Endothelial cell of umbilical vein (primary cell): ENCODE results near the gene LMAN1L. TPM values are rescaled to one million over a fixed set of nuclear protein-coding genes. Genes with fewer than 3 reads are reported as not detected.

Experiments used
- BruUV-seq: library from RNA; stranded (reverse); fragments of 400-500 nt; replicated peaks from 2 replicates; lab custom pipeline; 2021; lab: Mats Ljungman, UMichigan
- CTCF ChIA-PET: fragments of 300-600, 350-600 bp; sonication (Branson Sonifier 250); formaldehyde crosslinking; loops from one replicate; lab custom pipeline; 2021; ENCODE audit warnings: antibody characterized with exemption, inconsistent platforms; lab: Charles Lee
- POLR2A ChIA-PET: fragments of 300-600, 350-600 bp; sonication (Branson Sonifier 250); formaldehyde crosslinking; loops from one replicate; lab custom pipeline; 2021; ENCODE audit warnings: antibody characterized with exemption, inconsistent platforms; lab: Charles Lee
- DNase-seq: peaks from one replicate; pipeline ENCODE4 v3.0.0-alpha.2; 2011; ENCODE audit warnings: low read depth, low spot score
- FAIRE-seq: peaks from 2 replicates; lab custom pipeline; 2011; peaks lifted over from hg19 to GRCh38; lab: Jason Lieb, UNC
- H2AFZ ChIP-seq: 2 replicates; pipeline ENCODE4 v1.6.0; 2012; ENCODE audit warnings: low read depth, low read length, control low read depth, inconsistent platforms
- H3K27ac ChIP-seq: 2 replicates; pipeline ENCODE4 v1.5.1; 2011; ENCODE audit warnings: low read depth, mild to moderate bottlenecking, control low read depth, low read length, moderate library complexity; ENCODE audit not compliant: insufficient read depth
- H3K27me3 ChIP-seq, 2 experiments: 2 replicates each; pipeline versions ENCODE4 v1.6.0 to v1.6.1; 2011; ENCODE audit warnings: low read length in 2 of 2, mixed read lengths in 1 of 2; ENCODE audit not compliant: control insufficient read depth in 2 of 2, insufficient read depth in 2 of 2
- H3K36me3 ChIP-seq, 2 experiments: 2 replicates in 1 of 2; 3 replicates in 1 of 2; pipeline ENCODE4 v1.5.1; 2011; ENCODE audit warnings: low read length in 2 of 2, mild to moderate bottlenecking in 1 of 2, moderate library complexity in 1 of 2; ENCODE audit not compliant: control insufficient read depth in 2 of 2, insufficient read depth in 2 of 2; ENCODE audit errors: extremely low read depth in 1 of 2
- H3K4me1 ChIP-seq: 3 replicates; pipeline ENCODE4 v1.5.1; 2011; ENCODE audit warnings: mild to moderate bottlenecking, low read length; ENCODE audit not compliant: control insufficient read depth, insufficient read depth; ENCODE audit errors: extremely low read depth
- H3K4me2 ChIP-seq: 2 replicates; pipeline ENCODE4 v1.6.1; 2011; ENCODE audit warnings: low read length, control low read depth, mixed read lengths; ENCODE audit not compliant: insufficient read depth
- H3K4me3 ChIP-seq, 3 experiments: fragments of 200-600 bp in 1 of 3; sonication (generic), shearing (Covaris generic) in 1 of 3; replicated peaks in 1 of 3; 2 replicates each; pipeline ENCODE4 v1.5.1; 2011 to 2016; ENCODE audit warnings: control low read depth in 3 of 3, low read length in 3 of 3, mild to moderate bottlenecking in 2 of 3, inconsistent platforms in 1 of 3, low read depth in 1 of 3, moderate library complexity in 1 of 3; ENCODE audit not compliant: insufficient read depth in 1 of 3
- H3K79me2 ChIP-seq: 2 replicates; pipeline ENCODE4 v1.6.0; 2012; ENCODE audit warnings: low read length, inconsistent platforms; ENCODE audit not compliant: control insufficient read depth, insufficient read depth
- H3K9ac ChIP-seq: replicated peaks from 2 replicates; pipeline ENCODE3; 2011; ENCODE audit warnings: low read length, control low read depth; ENCODE audit not compliant: insufficient read depth; ENCODE audit errors: extremely low read depth
- H3K9me1 ChIP-seq: replicated peaks from 3 replicates; pipeline ENCODE4 v1.6.0; 2011; ENCODE audit warnings: mild to moderate bottlenecking, low read length; ENCODE audit not compliant: control insufficient read depth, insufficient read depth; ENCODE audit errors: extremely low read depth
- H3K9me3 ChIP-seq: replicated peaks from 2 replicates; pipeline ENCODE4 v1.5.1; 2012; ENCODE audit warnings: low read length, inconsistent platforms; ENCODE audit not compliant: control insufficient read depth, insufficient read depth
- H4K20me1 ChIP-seq: replicated peaks from 2 replicates; pipeline ENCODE3; 2011; ENCODE audit warnings: mild to moderate bottlenecking, low read length; ENCODE audit not compliant: control insufficient read depth, insufficient read depth; ENCODE audit errors: extremely low read depth
- CTCF ChIP-seq, 2 donors: IDR thresholded peaks; 1 replicate in 1 of 2; 2 replicates in 1 of 2; pipeline ENCODE4 v1.5.1; 2011; ENCODE audit warnings: low read length in 2 of 2, mild to moderate bottlenecking in 2 of 2, moderate library complexity in 2 of 2, control low read depth in 1 of 2, inconsistent platforms in 1 of 2, low read depth in 1 of 2; ENCODE audit not compliant: insufficient read depth in 1 of 2; ENCODE audit errors: extremely low read depth in 1 of 2
- EZH2 ChIP-seq: IDR thresholded peaks from 2 replicates; pipeline ENCODE4 v1.6.1; 2012; ENCODE audit warnings: borderline replicate concordance, low read depth, mild to moderate bottlenecking, moderate library complexity, low read length, inconsistent platforms; ENCODE audit not compliant: severe bottlenecking
- FOS ChIP-seq: IDR thresholded peaks from 2 replicates; pipeline ENCODE4 v1.6.1; 2011; ENCODE audit warnings: mild to moderate bottlenecking, low read length, moderate library complexity, borderline replicate concordance; ENCODE audit not compliant: insufficient read depth
- GATA2 ChIP-seq: IDR thresholded peaks from 2 replicates; pipeline ENCODE4 v1.7.0; 2011; ENCODE audit warnings: low read depth, mild to moderate bottlenecking, moderate library complexity, mixed read lengths, low read length; ENCODE audit not compliant: insufficient read length, insufficient read depth
- JUN ChIP-seq: IDR thresholded peaks from 2 replicates; pipeline ENCODE4 v1.6.1; 2011; ENCODE audit warnings: borderline replicate concordance, low read depth; ENCODE audit not compliant: insufficient read length, insufficient read depth
- MAX ChIP-seq: IDR thresholded peaks from 2 replicates; pipeline ENCODE4 v1.6.1; 2011; ENCODE audit not compliant: insufficient read depth, insufficient read length
- MYC ChIP-seq: IDR thresholded peaks from one replicate; pipeline ENCODE4 v1.6.1; 2011; ENCODE audit warnings: mild to moderate bottlenecking, low read depth, low read length
- POLR2A ChIP-seq: IDR thresholded peaks from 2 replicates; pipeline ENCODE4 v1.6.1; 2012; ENCODE audit warnings: low read depth, mild to moderate bottlenecking, control low read depth, low read length
- POLR2AphosphoS5 ChIP-seq: IDR thresholded peaks from 2 replicates; pipeline ENCODE4 v1.6.1; 2012; ENCODE audit warnings: low read depth, mild to moderate bottlenecking, control low read depth, low read length, moderate library complexity; ENCODE audit not compliant: insufficient read depth
- dilution Hi-C: fragments of 300-500 bp; cut with MboI; formaldehyde crosslinking; loops from one replicate; pipeline ENCODE4 v1.15.0; 2019; ENCODE audit warnings: low sequenced_read_pairs; ENCODE audit not compliant: extremely low pct_ligation_motif_present
- intact Hi-C: fragments of 100-400 bp; cut with micrococcal nuclease; formaldehyde crosslinking; loops from one replicate; pipeline ENCODE4 v1.10.0; 2022
- polyA plus RNA-seq, 4 experiments: library from polyadenylated mRNA; depleted of rRNA in 3 of 4; stranded (reverse) in 3 of 4; unstranded in 1 of 4; fragments of >200 nt; gene quantifications; 2 replicates each; pipeline versions ENCODE4 v1.2.1 to v1.2.3, GENCODE V29; 2011 to 2012; ENCODE audit warnings: missing spikeins in 1 of 4
- total RNA-seq: library from RNA; stranded (reverse); gene quantifications from 2 replicates; pipeline ENCODE4 v1.2.3, GENCODE V29; 2021

Gene LMAN1L
- total and polyA plus RNA-seq, 2 donors (not counting 3 experiments of a cell fraction or from before 2014, with no cell fraction given): not detected

GRCh38 chr15:74807282-74807681 is 5.4 kb upstream of the LMAN1L start:
- Histone ChIP-seq H3K9me1 (no peaks in the 10 kb centered on the region), H3K4me3 (no peak overlapping the region), H3K27ac (no peak overlapping the region), H4K20me1 (no peaks in the 10 kb centered on the region), H3K4me2 (no peak overlapping the region), H2AFZ (no peak overlapping the region), H3K79me2 (no peaks in the 10 kb centered on the region), H3K9me3 (no peaks in the 10 kb centered on the region), H3K4me1 (no peaks in the 10 kb centered on the region), H3K9ac (no peak overlapping the region), H3K36me3 (peaks cover 0 to 10% of the 10 kb centered on the region in 2 experiments), H3K27me3 (no peaks in the 10 kb centered on the region)
- FAIRE-seq (no peak), DNase-seq (no peak)
- TF ChIP-seq POLR2A (no peak), FOS (no peak), CTCF (IDR thresholded peaks at IDR 0.05; ENCODE audit: extremely low read depth in 1 of 2, insufficient read depth in 1 of 2, low read depth in 1 of 2, low read length in 2 of 2) (no peak), MAX (no peak), MYC (no peak), GATA2 (no peak), JUN (no peak), POLR2AphosphoS5 (no peak), EZH2 (no peak)
- BruUV-seq: no TSS peak
- intact Hi-C loops (no loop called here), dilution Hi-C loops (no loop called here)
- ChIA-PET POLR2A (no interaction called here), CTCF (interaction anchor here (1.2 to 2.1 kb wide), 4 partner anchors 8 to 175 kb away, joined by 3 to 7 read pairs (median 6); no protein-coding TSS in a partner anchor)
